ENCODE measurements around the gene RBBP9.
"Not testable (repeated sequence)": the region's sequence is repeated elsewhere in the genome, so short reads cannot be mapped to it uniquely, and the experiment has no call there.

The RBBP9 gene

GRCh38 chr20:18507218-18508191 lies 10.5 kb upstream of the RBBP9 start, which contains the start of gene SEC23B:
Gene SEC23B, plus strand, starts transcription at chr20:18507940. Its CDS starts 2,896 bp downstream, at chr20:18510836.
- peak; percentile 92 for DNase-seq (ENCODE audit: low read depth)
- peak within 1 kb of the TSS; percentile 79 for H3K4me3 ChIP-seq (ENCODE audit: low read length)
- TF ChIP-seq CTCF (conservative IDR thresholded peaks at IDR 0.05; ENCODE audit: low read depth, low read length), result no peak

- no peak for TF ChIP-seq CTCF (conservative IDR thresholded peaks at IDR 0.05; ENCODE audit: low read depth, low read length)
- no peak for DNase-seq (ENCODE audit: low read depth)
- H3K4me3 ChIP-seq (ENCODE audit: low read length), result peak overlapping the region; percentile 79
Measured at GRCh38 chr20:18506744-18507143, 9.7 kb upstream of the RBBP9 start.

GRCh38 chr20:18504479-18505060 lies 7.5 kb upstream of the RBBP9 start:
- H3K4me3 ChIP-seq (ENCODE audit: low read length), result no peak overlapping the region
- no peak for DNase-seq (ENCODE audit: low read depth)
- no peak for TF ChIP-seq CTCF (conservative IDR thresholded peaks at IDR 0.05; ENCODE audit: low read depth, low read length)

GRCh38 chr20:18501672-18502071 lies 4.6 kb upstream of the RBBP9 start:
- H3K4me3 ChIP-seq (ENCODE audit: low read length); DNase-seq (ENCODE audit: low read depth): not testable (repeated sequence)

- H3K4me3 ChIP-seq (ENCODE audit: low read length), result no peak overlapping the region
- TF ChIP-seq CTCF (conservative IDR thresholded peaks at IDR 0.05; ENCODE audit: low read depth, low read length), result no peak
Measured at GRCh38 chr20:18497603-18498002, 578 bp upstream of the RBBP9 start.

GRCh38 chr20:18496042-18496441 lies 983 bp downstream of the RBBP9 start:
- H3K4me3 ChIP-seq (ENCODE audit: low read length), result peak overlapping the region; percentile 81
- TF ChIP-seq CTCF (conservative IDR thresholded peaks at IDR 0.05; ENCODE audit: low read depth, low read length), result no peak
- DNase-seq (ENCODE audit: low read depth), result no peak

More at GRCh38 chr20:18497603-18498002, 578 bp upstream of the RBBP9 start:
- DNase-seq (ENCODE audit: low read depth), result no peak

GRCh38 chr20:18488301-18488700 lies 8.7 kb downstream of the RBBP9 start:
- no peak for DNase-seq (ENCODE audit: low read depth)
- TF ChIP-seq CTCF (conservative IDR thresholded peaks at IDR 0.05; ENCODE audit: low read depth, low read length), result no peak
- no peak overlapping the region for H3K4me3 ChIP-seq (ENCODE audit: low read length)
